Prostate gland (tissue), 2 donors: ENCODE data around the gene CYTH2.

Source experiments
- CTCF ChIP-seq, 4 experiments: fragments of 200-600 bp in 2 of 4; fragments of 450-650 bp in 2 of 4; sonication (generic) in 2 of 4; IDR thresholded peaks; 1 replicate in 3 of 4; 2 replicates in 1 of 4; pipeline ENCODE4 v1.5.1; 2016 to 2019; ENCODE audit warnings: antibody characterized with exemption in 4 of 4, mild to moderate bottlenecking in 2 of 4, moderate library complexity in 2 of 4
- POLR2AphosphoS5 ChIP-seq: sonication (generic); formaldehyde crosslinking; IDR thresholded peaks from one replicate; pipeline ENCODE4 v1.6.1; 2017; ENCODE audit warnings: antibody characterized with exemption

GRCh38 chr19:48480183-48480557, 11.0 kb downstream of the CYTH2 start:
- peak; percentile 57 for TF ChIP-seq POLR2AphosphoS5
- no peak for TF ChIP-seq CTCF (IDR thresholded peaks at IDR 0.05)
